Ectodermal cell (in vitro differentiated cells): Measurements from ENCODE around the gene TDRD1. TPM values are rescaled to one million over a fixed set of nuclear protein-coding genes. Genes with fewer than 3 reads are reported as not detected.
"Not testable (repeated sequence)": the region's sequence is repeated elsewhere in the genome, so short reads cannot be mapped to it uniquely, and the experiment has no call there.

Experiments used
- H3K27ac ChIP-seq: 2 replicates; pipeline ENCODE4 v1.7.0; 2013; ENCODE audit warnings: mild to moderate bottlenecking, low read depth, low read length; ENCODE audit not compliant: insufficient read depth, poor library complexity, severe bottlenecking
- H3K27me3 ChIP-seq: 2 replicates; pipeline ENCODE4 v1.7.0; 2013; ENCODE audit warnings: mild to moderate bottlenecking, low read length; ENCODE audit not compliant: insufficient read depth, control insufficient read depth, poor library complexity, severe bottlenecking
- H3K36me3 ChIP-seq: one replicate; pipeline ENCODE4 v1.7.0; 2013; ENCODE audit warnings: low read length; ENCODE audit not compliant: control insufficient read depth, insufficient read depth
- H3K4me1 ChIP-seq: one replicate; pipeline ENCODE4 v1.7.0; 2013; ENCODE audit warnings: low read length; ENCODE audit not compliant: control insufficient read depth, insufficient read depth
- H3K4me3 ChIP-seq: 2 replicates; pipeline ENCODE4 v1.7.0; 2013; ENCODE audit warnings: low read depth, low read length, control low read depth; ENCODE audit not compliant: insufficient read depth
- H3K9me3 ChIP-seq: 2 replicates; pipeline ENCODE4 v1.7.0; 2013; ENCODE audit warnings: mild to moderate bottlenecking, low read length, moderate library complexity; ENCODE audit not compliant: control insufficient read depth
- WGBS, 2 experiments: methylation state at CpG; one replicate each; pipeline ENCODE4 v1.1.7; 2013; ENCODE audit warnings: missing lambda C conversion rate in 2 of 2; 5-methylcytosine and 5-hydroxymethylcytosine counted together
- polyA plus RNA-seq, 4 experiments: library from polyadenylated mRNA; stranded (reverse); fragments of 50-300 nt; gene quantifications; one replicate each; pipeline ENCODE4 v1.2.3, GENCODE V29; 2013

Gene TDRD1
- not detected for polyA plus RNA-seq (2013, experiment 1 of 4)
- not detected for polyA plus RNA-seq (2013, experiment 2 of 4)
- polyA plus RNA-seq (2013, experiment 3 of 4): not detected
- not detected for polyA plus RNA-seq (2013, experiment 4 of 4)

GRCh38 chr10:114179148-114179547 lies at the start of gene TDRD1:
Gene TDRD1 (plus strand): TSS chr10:114179353. CDS start chr10:114187832, 8,479 bp downstream.
- H3K27me3 ChIP-seq: peaks cover 16% of the 10 kb centered on the region
- H3K36me3 ChIP-seq: no peaks in the 10 kb centered on the region
- no peak within 1 kb of the TSS for H3K27ac ChIP-seq
- H3K4me3 ChIP-seq: no peak within 1 kb of the TSS
- WGBS, 2 experiments: 92 to 93% methylated on average over 28 of the region's 28 CpGs
- H3K4me1 ChIP-seq: no peaks in the 10 kb centered on the region
- H3K9me3 ChIP-seq: no peaks in the 10 kb centered on the region

GRCh38 chr10:114131094-114131493 lies 48.1 kb upstream of the TDRD1 start:
- 94 to 95% methylated on average over 3 of the region's 3 CpGs for WGBS, 2 experiments
- H3K36me3 ChIP-seq: peaks cover 9% of the 10 kb centered on the region
- no peaks in the 10 kb centered on the region for H3K4me1 ChIP-seq
- no peak overlapping the region for H3K4me3 ChIP-seq
- no peaks in the 10 kb centered on the region for H3K9me3 ChIP-seq
- H3K27ac ChIP-seq: no peak overlapping the region
- H3K27me3 ChIP-seq: no peaks in the 10 kb centered on the region

- Histone ChIP-seq H3K4me1 (no peaks in the 10 kb centered on the region), H3K9me3 (no peaks in the 10 kb centered on the region), H3K4me3 (no peak overlapping the region), H3K27ac (no peak overlapping the region), H3K27me3 (no peaks in the 10 kb centered on the region), H3K36me3 (no peaks in the 10 kb centered on the region)
- 85 to 93% methylated on average over 2 of the region's 2 CpGs for WGBS, 2 experiments
Measured at GRCh38 chr10:114135476-114135875, 43.7 kb upstream of the TDRD1 start.

GRCh38 chr10:114138581-114138980 lies 40.6 kb upstream of the TDRD1 start:
- Histone ChIP-seq H3K36me3 (no peaks in the 10 kb centered on the region), H3K9me3 (no peaks in the 10 kb centered on the region), H3K4me1 (no peaks in the 10 kb centered on the region), H3K27me3 (no peaks in the 10 kb centered on the region), H3K27ac (no peak overlapping the region), H3K4me3 (no peak overlapping the region)
- WGBS, 2 experiments: 89 to 93% methylated on average over 3 of the region's 3 CpGs

GRCh38 chr10:114140036-114140435 lies 39.1 kb upstream of the TDRD1 start:
- Histone ChIP-seq H3K4me3 (no peak overlapping the region), H3K36me3 (no peaks in the 10 kb centered on the region)
- WGBS, 2 experiments: 94 to 98% methylated on average over 1 of the region's 1 CpG

GRCh38 chr10:114140827-114141226 lies 38.3 kb upstream of the TDRD1 start:
- H3K27me3 ChIP-seq, H3K36me3 ChIP-seq, H3K4me3 ChIP-seq, H3K9me3 ChIP-seq, H3K4me1 ChIP-seq, H3K27ac ChIP-seq: not testable (repeated sequence)
- WGBS, 2 experiments: 93 to 97% methylated on average over 2 of the region's 2 CpGs

More at GRCh38 chr10:114140036-114140435, 39.1 kb upstream of the TDRD1 start:
- H3K4me1 ChIP-seq: no peaks in the 10 kb centered on the region
- no peaks in the 10 kb centered on the region for H3K27me3 ChIP-seq
- no peak overlapping the region for H3K27ac ChIP-seq
- no peaks in the 10 kb centered on the region for H3K9me3 ChIP-seq

- no peak overlapping the region for H3K4me3 ChIP-seq
- no peak overlapping the region for H3K27ac ChIP-seq
- H3K36me3 ChIP-seq: no peaks in the 10 kb centered on the region
- WGBS, 2 experiments: 94 to 98% methylated on average over 3 of the region's 3 CpGs
- no peaks in the 10 kb centered on the region for H3K9me3 ChIP-seq
- no peaks in the 10 kb centered on the region for H3K4me1 ChIP-seq
- H3K27me3 ChIP-seq: no peaks in the 10 kb centered on the region
Measured at GRCh38 chr10:114142018-114142417, 37.1 kb upstream of the TDRD1 start.

GRCh38 chr10:114143160-114143559 lies 36.0 kb upstream of the TDRD1 start:
- Histone ChIP-seq H3K27me3 (no peaks in the 10 kb centered on the region), H3K4me1 (no peaks in the 10 kb centered on the region), H3K9me3 (no peaks in the 10 kb centered on the region), H3K36me3 (peaks cover 5% of the 10 kb centered on the region), H3K27ac (no peak overlapping the region), H3K4me3 (no peak overlapping the region)
- WGBS, 2 experiments: 93 to 94% methylated on average over 1 of the region's 1 CpG

- H3K36me3 ChIP-seq, H3K4me3 ChIP-seq, H3K4me1 ChIP-seq, H3K9me3 ChIP-seq, H3K27me3 ChIP-seq, H3K27ac ChIP-seq: not testable (repeated sequence)
- 91 to 98% methylated on average over 2 of the region's 3 CpGs for WGBS, 2 experiments
Measured at GRCh38 chr10:114149476-114149875, 29.7 kb upstream of the TDRD1 start.

- WGBS, 2 experiments: 89 to 98% methylated on average over 2 of the region's 2 CpGs
- H3K4me3 ChIP-seq: no peak overlapping the region
- no peaks in the 10 kb centered on the region for H3K4me1 ChIP-seq
- no peak overlapping the region for H3K27ac ChIP-seq
- no peaks in the 10 kb centered on the region for H3K9me3 ChIP-seq
- H3K27me3 ChIP-seq: no peaks in the 10 kb centered on the region
- peaks cover 6% of the 10 kb centered on the region for H3K36me3 ChIP-seq
Measured at GRCh38 chr10:114151486-114151885, 27.7 kb upstream of the TDRD1 start.

GRCh38 chr10:114151892-114152291 lies 27.3 kb upstream of the TDRD1 start:
- no peaks in the 10 kb centered on the region for H3K4me1 ChIP-seq
- H3K27ac ChIP-seq: no peak overlapping the region
- no peak overlapping the region for H3K4me3 ChIP-seq
- 86 to 94% methylated on average over 1 of the region's 1 CpG for WGBS, 2 experiments
- no peaks in the 10 kb centered on the region for H3K27me3 ChIP-seq
- H3K9me3 ChIP-seq: no peaks in the 10 kb centered on the region
- peaks cover 6% of the 10 kb centered on the region for H3K36me3 ChIP-seq
